Cardiac fibroblast (primary cell): ENCODE data around the gene C6orf89.
"Not testable (repeated sequence)": the region's sequence is repeated elsewhere in the genome, so short reads cannot be mapped to it uniquely, and the experiment has no call there.

ENCODE experiments used
- DNase-seq, 2 donors: peaks; one replicate each; pipeline versions ENCODE4 v3.0.0 to v3.0.0-alpha.2; 2010; ENCODE audit warnings: low read depth in 2 of 2
- H3K4me3 ChIP-seq, 2 donors: replicated peaks in 1 of 2; 1 replicate in 1 of 2; 2 replicates in 1 of 2; pipeline ENCODE4 v1.5.1; 2011; ENCODE audit warnings: low read depth in 2 of 2, low read length in 2 of 2, mild to moderate bottlenecking in 2 of 2, moderate library complexity in 1 of 2
- CTCF ChIP-seq: IDR thresholded peaks from one replicate; pipeline ENCODE4 v1.5.1; 2011; ENCODE audit warnings: low read depth, mild to moderate bottlenecking, low read length, inconsistent platforms

The C6orf89 gene

DNA sequence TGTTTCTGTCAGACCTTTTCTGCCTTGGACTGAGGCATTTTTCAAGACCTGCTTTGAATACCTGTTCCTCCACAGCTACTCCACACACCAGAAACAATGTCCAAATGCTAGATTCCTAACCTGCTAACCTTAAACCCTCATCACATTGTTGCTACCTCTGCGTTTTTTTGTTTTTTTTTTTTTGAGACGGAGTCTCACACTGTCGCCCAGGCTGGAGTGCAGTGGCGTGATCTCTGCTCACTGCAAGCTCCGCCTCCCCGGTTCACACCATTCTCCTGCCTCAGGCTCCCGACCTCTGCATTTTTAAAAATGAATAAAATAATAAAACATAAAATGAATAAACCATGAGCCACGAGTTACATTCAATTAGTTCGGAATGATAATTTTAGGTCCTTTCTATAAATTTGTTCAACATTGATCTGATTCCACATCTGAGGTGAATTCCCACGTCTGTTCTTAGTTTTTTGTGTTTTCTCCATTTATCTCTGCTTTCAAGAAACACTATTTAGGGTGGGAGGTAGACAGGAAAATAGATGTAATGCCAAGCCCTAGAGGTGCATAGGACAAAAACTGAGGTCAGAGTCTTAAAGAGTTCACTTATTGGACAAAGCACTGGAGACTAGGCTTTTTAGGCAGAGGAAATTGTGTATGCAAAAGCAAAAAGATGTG, 1.3 kb downstream of the C6orf89 start:
- TF ChIP-seq CTCF: no peak
- peak overlapping the region; percentile 72 to 85 for H3K4me3 ChIP-seq
- DNase-seq: no peak

GRCh38 chr6:36888115-36888643, 2.4 kb downstream of the C6orf89 start:
- no peak overlapping the region for H3K4me3 ChIP-seq
- no peak for TF ChIP-seq CTCF
- DNase-seq: no peak

DNA sequence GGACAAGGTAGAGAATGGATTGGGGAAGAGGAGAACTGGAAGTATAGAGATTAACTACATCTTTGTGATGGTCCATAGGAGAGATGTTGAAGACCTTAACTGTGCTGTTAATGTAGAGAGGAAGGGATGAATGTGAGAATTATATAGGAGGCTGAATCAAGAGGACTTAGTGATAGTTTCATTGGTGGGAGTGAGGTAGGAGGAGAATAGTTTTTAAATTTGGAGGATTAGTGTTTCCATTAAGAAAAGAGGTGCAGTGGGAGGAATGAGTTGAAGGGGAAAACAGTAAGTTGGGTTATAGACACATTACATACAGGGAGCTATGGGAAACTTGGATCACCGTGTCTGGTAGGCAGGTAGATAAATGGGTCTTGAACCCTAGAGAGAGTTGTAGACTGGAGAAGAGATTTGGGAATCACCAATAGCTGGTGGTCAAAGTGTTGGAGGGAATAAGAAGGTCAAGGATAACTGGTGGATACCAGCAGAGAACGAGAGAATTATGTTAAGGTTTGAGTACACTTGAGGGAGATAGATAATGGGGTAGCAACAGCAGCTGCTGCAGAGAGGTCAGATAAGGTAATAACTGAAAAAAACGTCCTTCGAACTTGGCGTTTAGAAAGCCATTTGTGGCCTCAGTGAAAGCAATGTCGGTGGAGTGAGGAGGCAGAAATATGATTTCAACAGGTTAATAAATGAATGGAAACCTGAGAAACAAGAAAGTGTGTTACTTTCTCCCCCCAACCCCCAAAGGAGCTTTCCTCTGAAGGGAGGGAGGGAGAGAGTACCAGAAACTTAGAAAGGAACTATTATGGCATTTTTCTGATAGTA, 3.1 kb downstream of the C6orf89 start:
- DNase-seq: no peak
- TF ChIP-seq CTCF: no peak
- H3K4me3 ChIP-seq: no peak overlapping the region

DNA sequence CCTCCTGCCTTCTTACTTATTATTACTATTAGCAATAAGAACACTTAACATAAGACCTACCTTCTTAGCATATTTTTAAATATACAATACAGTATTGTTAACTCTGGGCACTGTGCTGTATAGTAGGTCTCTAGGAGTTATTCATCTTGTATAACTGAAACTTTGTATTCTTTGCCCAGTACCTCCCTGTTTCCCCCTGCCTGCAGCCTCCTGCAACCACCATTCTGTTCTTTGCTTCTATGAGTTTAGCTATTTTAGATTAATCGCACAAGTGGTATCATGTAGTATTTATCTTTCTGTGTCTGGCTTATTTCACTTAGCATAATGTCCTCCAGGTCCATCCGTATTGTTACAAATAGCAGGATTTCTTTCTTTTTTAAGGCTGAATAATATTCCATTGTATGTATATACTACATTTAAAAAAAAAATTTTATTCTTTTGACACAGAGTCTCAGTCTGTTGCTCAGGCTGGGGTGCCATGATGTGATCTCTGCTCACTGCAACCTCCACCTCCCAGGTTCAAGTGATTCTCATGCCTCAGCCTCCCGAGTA, 4.4 kb downstream of the C6orf89 start:
- no peak overlapping the region for H3K4me3 ChIP-seq
- DNase-seq: no peak
- TF ChIP-seq CTCF: no peak

- not testable (repeated sequence) for DNase-seq, H3K4me3 ChIP-seq
Observed at GRCh38 chr6:36891153-36891552, 5.4 kb downstream of the C6orf89 start.

- no peak for DNase-seq
- H3K4me3 ChIP-seq: no peak overlapping the region
- TF ChIP-seq CTCF: no peak
Observed at GRCh38 chr6:36893976-36894932, 8.5 kb downstream of the C6orf89 start.
